ENCODE results near the gene TMEM169.
"Not testable (repeated sequence)": the region's sequence is repeated elsewhere in the genome, so short reads cannot be mapped to it uniquely, and the experiment has no call there.

TMEM169 gene

DNA sequence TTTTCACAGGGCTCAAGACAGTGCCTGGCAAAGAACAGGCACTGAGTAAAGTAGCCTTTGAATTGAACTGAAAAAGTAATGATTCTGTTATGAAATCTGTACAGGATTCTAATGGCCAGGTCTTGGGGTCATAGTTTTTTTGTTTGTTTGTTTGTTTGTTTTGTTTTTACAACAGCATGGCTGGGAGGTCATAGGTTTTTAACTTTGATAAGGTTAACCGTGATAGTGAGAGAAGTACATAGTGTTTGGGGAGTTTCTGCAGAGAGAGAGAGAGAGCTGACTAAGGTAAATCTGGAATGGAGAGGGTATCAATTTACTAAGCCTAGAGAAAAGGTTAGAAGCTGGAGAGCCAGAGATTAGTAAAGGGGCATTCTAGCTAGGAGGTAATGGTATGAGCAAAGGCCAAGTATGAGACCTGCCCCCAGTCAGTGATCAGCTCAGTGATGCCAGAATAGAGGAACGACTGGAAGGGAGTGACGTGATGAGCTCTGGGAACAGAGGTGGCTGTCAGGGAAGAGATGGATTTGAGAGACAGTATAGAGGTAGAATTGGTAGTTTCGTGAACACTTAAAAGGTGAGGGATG, 53.3 kb downstream of the TMEM169 start:
- no peak for DNase-seq

DNA sequence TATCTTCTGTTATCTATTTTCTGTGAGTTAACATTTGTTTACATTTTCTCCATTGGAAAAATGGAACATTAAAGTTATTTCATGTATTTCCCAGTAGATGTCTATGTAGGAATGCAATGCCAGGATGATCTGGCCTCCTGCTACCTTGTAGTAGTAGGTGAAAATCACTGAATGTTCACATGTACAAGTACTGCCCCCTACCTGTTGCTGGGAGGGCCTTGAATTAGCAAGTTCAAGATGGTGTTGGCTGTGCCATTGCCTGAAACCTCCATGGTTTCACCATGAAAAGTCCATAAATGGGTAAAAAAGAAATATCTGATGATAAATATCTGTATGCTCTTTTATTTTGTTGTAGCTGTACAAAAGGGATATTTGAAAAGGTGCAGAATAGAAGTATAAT, 58.2 kb downstream of the TMEM169 start:
- DNase-seq = no peak

- DNase-seq = not testable (repeated sequence)
Observed at GRCh38 chr2:216141516-216141915, 59.8 kb downstream of the TMEM169 start.

GRCh38 chr2:216142540-216142939, 60.8 kb downstream of the TMEM169 start:
- DNase-seq = peak; percentile 15

DNA sequence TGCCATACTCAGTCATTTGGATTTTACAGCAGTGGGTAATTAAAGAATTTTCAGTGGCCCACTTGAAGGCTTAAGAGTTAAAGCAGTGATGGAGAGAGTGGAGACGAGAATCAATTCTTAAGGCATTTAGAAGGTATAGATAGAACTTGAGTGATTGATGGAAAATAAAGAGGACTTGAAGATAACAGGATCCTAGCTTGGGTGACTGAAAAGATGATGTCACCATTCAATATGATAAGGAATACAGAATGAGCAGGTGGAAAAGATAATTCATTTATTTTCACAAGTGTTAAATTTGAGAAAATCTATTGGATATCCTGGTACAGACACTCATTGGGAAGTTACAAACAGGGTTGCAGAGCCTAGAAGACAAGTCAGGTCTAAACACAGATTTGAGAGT, 62.7 kb downstream of the TMEM169 start:
- no peak for DNase-seq

DNA sequence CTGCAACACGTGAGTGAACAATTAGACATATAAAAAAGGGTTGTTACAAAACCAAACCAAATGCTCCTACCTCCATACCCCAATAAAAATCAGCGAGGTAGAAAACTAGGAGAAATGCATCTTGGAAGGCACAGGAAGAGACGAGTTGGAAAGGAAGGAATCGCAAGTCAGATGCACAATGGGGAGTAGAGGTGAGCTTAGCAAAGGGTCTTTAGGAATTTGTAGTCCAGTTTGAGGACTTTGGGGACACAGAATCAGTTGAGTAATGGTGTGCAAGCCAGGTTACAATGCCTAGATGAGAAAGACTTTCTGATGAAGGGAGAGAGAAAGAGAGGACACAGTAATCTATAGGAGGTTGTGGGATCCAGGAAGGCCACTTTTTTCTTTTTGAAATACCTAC, 63.1 kb downstream of the TMEM169 start:
- DNase-seq = no peak

- DNase-seq = no peak
Observed at GRCh38 chr2:216146573-216146972, 64.9 kb downstream of the TMEM169 start.

DNA sequence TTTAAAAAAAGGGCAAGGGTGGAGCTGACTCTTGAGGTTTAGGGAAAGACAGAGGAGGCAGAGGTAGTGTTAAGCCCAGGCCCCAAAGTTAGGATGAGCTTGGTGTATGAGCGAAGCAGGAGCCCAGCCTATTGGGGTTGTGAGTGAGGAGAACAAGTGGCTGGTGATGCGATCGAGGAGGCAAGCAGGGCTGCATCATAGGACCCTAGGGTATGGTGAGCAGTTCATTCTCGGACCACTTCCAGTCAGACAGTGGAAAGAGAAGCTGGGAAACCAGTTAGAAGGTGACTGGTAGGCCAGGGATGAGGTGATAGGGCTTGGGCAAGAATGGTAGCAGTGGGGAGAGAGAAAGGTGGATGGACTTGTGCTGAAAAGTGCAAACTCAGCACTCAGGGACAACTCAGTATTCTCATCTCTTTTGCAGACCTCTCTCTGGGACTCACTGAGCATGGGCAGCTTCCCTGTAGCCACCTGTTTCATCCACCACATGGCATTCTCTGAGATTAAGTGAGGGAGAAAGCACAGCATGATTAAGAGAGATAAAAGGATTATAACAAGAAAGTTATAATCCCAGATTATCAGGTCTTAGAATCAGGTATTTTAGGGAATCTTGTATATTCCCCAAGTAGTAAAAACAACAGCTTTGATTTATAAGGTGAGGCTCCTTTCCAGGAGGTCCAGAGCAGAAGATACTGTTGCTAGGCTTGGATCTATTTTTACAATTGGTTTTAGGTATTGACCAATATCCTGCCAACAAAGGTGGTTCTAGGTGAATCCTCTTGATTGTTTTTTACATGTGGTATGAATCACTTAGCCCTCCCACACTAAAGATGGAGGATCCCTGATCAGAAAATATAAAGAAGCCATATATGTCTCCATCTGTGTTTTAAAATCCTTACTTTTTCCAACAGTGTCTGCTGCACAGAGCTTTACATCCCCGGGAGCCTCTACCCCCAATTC, 65.7 kb downstream of the TMEM169 start:
- no peak for DNase-seq

- no peak for DNase-seq
Observed at GRCh38 chr2:216148983-216149382, 67.3 kb downstream of the TMEM169 start.

- DNase-seq = no peak
Observed at GRCh38 chr2:216149741-216150140, 68.0 kb downstream of the TMEM169 start.

DNA sequence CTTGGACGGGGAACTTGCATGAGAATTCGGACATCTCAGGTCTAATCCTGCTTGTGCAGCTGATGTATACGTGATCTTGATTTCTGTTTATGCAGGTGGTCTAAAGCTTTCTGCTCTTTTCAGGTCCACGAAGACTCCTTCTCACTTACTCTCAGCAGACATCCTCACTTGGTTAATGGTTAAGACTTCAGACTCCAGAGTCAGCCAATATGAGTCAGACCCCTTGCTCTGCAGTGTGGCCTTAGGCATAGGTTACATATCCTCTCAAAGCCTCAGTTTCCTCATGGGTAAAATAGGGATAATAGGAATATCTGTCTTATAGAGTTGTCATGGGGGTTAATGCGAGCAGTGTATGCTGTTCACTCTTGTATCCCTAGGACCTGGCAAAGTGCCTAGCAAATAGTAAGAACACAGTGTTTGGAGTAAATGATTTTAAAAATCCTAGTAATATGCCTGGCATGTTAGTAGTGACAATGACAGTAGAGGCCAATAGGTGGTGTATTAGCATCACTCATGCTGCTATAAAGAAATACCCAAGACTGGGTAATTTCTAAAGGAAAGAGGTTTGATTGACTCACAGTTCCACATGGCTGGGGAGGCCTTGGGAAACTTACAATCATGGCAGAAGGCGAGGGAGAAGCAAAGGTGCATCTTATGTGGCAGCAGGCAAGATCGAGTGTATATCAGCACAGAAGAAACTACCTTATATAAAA, 69.8 kb downstream of the TMEM169 start:
- DNase-seq = no peak

Data from activated gamma-delta T cell treated with Interleukin-2 at 50 U/mL for 16 hours (primary cell).